HG02610 (cell line): ENCODE measurements around the gene HES5.

ENCODE experiments used
- ATAC-seq: cut with Tn5 transposase; IDR thresholded peaks from one replicate; pipeline ENCODE4 v1.9.1; 2021; ENCODE audit warnings: mild to moderate bottlenecking, moderate library complexity; ENCODE audit not compliant: unreplicated experiment

HES5 gene

GRCh38 chr1:2483026-2483425 lies 47.0 kb downstream of the HES5 start:
- no peak for ATAC-seq

GRCh38 chr1:2482588-2482987 lies 47.5 kb downstream of the HES5 start:
- ATAC-seq = no peak

GRCh38 chr1:2481885-2482284 lies 48.2 kb downstream of the HES5 start:
- ATAC-seq = no peak

DNA sequence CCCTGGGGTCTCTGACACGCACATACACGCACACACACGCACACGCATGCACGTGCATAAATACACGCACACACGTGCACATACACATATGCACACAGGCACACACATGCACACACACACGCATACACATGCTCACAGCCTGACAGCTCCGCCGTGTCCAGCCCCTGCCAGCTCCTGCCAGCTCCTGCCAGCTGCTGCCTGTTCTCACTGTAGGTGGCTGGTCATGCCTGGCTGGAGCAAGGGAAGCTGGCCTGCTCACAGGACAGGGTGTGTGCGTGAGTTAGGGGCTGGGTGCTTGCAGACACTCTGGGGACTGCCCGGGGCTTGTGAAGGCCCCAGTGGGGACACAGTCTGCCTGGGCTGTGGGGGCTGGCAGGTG lies 49.1 kb downstream of the HES5 start:
- no peak for ATAC-seq

DNA sequence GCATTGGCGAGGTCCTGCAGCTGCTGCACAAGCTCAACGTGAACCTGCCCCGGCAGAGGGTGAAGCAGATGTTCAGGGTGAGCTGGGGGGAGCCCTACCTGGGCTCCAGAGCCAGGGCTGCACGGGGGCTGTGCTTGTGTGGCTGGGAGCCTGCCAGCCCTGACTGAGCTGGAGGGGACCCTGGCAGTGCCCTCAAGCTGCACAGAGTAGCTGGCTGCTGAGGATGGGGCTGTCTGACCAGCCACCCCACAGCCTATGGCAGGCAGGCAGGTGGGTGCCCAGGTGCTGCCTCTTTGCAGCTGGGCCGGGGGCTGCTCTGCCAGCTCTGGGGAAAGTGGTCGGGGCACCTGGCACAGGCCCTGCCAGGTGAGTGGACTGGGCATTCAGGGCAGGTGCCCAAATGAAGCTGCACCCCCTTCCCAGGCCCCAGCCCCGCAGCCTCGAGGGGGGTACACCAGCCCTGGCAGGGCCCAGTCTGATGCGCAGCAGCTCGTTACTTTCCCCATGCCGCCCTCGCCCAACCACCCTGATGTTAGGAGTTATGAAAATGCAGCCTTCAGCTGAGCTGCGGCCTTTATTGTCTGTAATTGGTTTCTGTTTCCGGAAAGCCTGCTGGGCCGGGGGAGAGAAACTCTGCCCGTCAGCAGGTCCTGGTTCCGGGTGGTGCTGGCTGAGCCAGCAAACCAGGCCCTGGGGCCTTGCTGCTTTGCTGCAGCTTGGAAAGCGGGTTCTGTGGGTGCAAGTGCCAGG lies 49.7 kb downstream of the HES5 start:
- no peak for ATAC-seq

DNA sequence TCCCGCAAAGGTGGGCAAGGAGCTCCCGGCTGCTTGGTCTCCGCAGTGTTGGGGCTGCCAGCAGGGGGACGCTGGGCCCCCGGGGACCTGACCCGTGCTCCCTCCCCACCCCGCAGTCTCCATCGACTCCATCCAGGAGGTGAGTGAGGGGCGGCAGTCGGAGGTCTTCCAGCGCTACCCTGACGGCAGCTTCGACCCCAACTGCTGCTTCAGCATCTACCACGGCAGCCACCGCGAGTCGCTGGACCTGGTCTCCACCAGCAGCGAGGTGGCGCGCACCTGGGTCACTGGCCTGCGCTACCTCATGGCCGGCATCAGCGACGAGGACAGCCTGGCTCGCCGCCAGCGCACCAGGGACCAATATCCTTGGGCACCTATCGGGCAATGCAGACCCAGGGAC lies 50.4 kb downstream of the HES5 start:
- ATAC-seq = no peak

- ATAC-seq = no peak
These were observed 50.9 kb downstream of the HES5 start for GRCh38 chr1:2479186-2479585.
